ENCODE results near the gene ADCYAP1R1. TPM values are rescaled to one million over a fixed set of nuclear protein-coding genes. Genes with fewer than 3 reads are reported as not detected.

Gene ADCYAP1R1
- total RNA-seq, 2 donors from 2014 or later, result 1.0 to 4.8 TPM

GRCh38 chr7:31029251-31030042, 22.7 kb upstream of the ADCYAP1R1 start:
- no peak for DNase-seq
- no peak for ATAC-seq
- intact Hi-C loops (cut with DNase I), result no loop called here

GRCh38 chr7:31033674-31034300, 18.3 kb upstream of the ADCYAP1R1 start:
- intact Hi-C loops (cut with DNase I), result no loop called here
- ATAC-seq (no peak), DNase-seq (no peak)

- intact Hi-C loops (cut with DNase I), result no loop called here
- no peak for ATAC-seq
Measured at GRCh38 chr7:31036924-31037323, 15.2 kb upstream of the ADCYAP1R1 start.

GRCh38 chr7:31043051-31043471, 9.0 kb upstream of the ADCYAP1R1 start:
- ATAC-seq, result peak in 1 of 2 donors; percentile 34
- no peak for DNase-seq
- intact Hi-C loops (cut with DNase I), result no loop called here

More at GRCh38 chr7:31036924-31037323, 15.2 kb upstream of the ADCYAP1R1 start:
- no peak for DNase-seq

GRCh38 chr7:31044529-31044928, 7.6 kb upstream of the ADCYAP1R1 start:
- DNase-seq, result no peak
- ATAC-seq, result no peak
- intact Hi-C loops (cut with DNase I), result no loop called here

- ATAC-seq, result no peak
- DNase-seq, result no peak
- intact Hi-C loops (cut with DNase I), result no loop called here
Measured at GRCh38 chr7:31046723-31047122, 5.4 kb upstream of the ADCYAP1R1 start.

GRCh38 chr7:31047313-31048146, 4.6 kb upstream of the ADCYAP1R1 start:
- no peak for DNase-seq
- intact Hi-C loops (cut with DNase I), result no loop called here

GRCh38 chr7:31049005-31049765, 2.9 kb upstream of the ADCYAP1R1 start:
- intact Hi-C loops (cut with DNase I), result no loop called here
- ATAC-seq, result no peak
- no peak for DNase-seq

More at GRCh38 chr7:31047313-31048146, 4.6 kb upstream of the ADCYAP1R1 start:
- no peak for ATAC-seq

- intact Hi-C loops (cut with DNase I), result no loop called here
- ATAC-seq, result no peak
Measured at GRCh38 chr7:31052487-31052840, 356 bp downstream of the ADCYAP1R1 start.

GRCh38 chr7:31052841-31053601, 913 bp downstream of the ADCYAP1R1 start:
- ATAC-seq, result no peak
- intact Hi-C loops (cut with DNase I), result no loop called here
- no peak for DNase-seq

More at GRCh38 chr7:31052487-31052840, 356 bp downstream of the ADCYAP1R1 start:
- DNase-seq, result no peak

GRCh38 chr7:31053986-31054385, 1.9 kb downstream of the ADCYAP1R1 start:
- ATAC-seq, result no peak
- intact Hi-C loops (cut with DNase I), result no loop called here
- DNase-seq, result no peak

- ATAC-seq, result no peak
- intact Hi-C loops (cut with DNase I), result no loop called here
- DNase-seq, result no peak
Measured at GRCh38 chr7:31054608-31055278, 2.6 kb downstream of the ADCYAP1R1 start.

GRCh38 chr7:31055471-31055870, 3.4 kb downstream of the ADCYAP1R1 start:
- DNase-seq (no peak), ATAC-seq (no peak)
- intact Hi-C loops (cut with DNase I), result no loop called here

GRCh38 chr7:31056775-31057346, 4.8 kb downstream of the ADCYAP1R1 start:
- DNase-seq, result no peak
- intact Hi-C loops (cut with DNase I), result no loop called here
- ATAC-seq, result no peak

- no peak for DNase-seq
- ATAC-seq, result no peak
- intact Hi-C loops (cut with DNase I), result no loop called here
Measured at GRCh38 chr7:31058122-31058521, 6.0 kb downstream of the ADCYAP1R1 start.

- intact Hi-C loops (cut with DNase I), result no loop called here
- ATAC-seq (no peak), DNase-seq (no peak)
Measured at GRCh38 chr7:31058688-31059087, 6.6 kb downstream of the ADCYAP1R1 start.

GRCh38 chr7:31059551-31059950, 7.4 kb downstream of the ADCYAP1R1 start:
- DNase-seq, result no peak
- intact Hi-C loops (cut with DNase I), result no loop called here
- no peak for ATAC-seq

- ATAC-seq (no peak), DNase-seq (no peak)
Measured at GRCh38 chr7:31061185-31061584, 9.1 kb downstream of the ADCYAP1R1 start.

More at GRCh38 chr7:31061185-31061584, 9.1 kb downstream of the ADCYAP1R1 start:
- intact Hi-C loops (cut with DNase I), result no loop called here
